Measurements from ENCODE around the gene FBXO40.

FBXO40 gene

DNA sequence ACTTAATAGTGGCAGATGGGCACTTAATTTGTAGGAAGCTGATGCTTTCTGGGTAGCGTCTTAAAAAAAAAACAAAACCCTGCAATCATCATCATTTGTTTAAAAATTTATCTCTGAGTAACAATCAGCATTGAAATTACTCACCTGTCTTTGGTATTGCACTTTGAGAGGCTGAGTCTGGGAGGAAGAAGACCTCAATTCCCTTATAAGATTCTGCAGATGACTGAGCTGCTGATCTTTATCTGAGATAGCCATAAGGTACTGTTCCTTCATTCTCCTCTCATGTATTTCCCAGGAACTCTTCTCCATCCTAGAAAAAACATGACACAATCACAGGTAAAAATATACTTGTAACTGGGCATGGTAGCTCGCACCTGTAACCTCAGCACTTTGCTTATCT is 84.0 kb downstream of the FBXO40 start:
- Mint-ChIP-seq H3K27me3 (no peaks in the 10 kb centered on the region), H3K36me3 (peaks cover 72% of the 10 kb centered on the region), H3K9me3 (no peaks in the 10 kb centered on the region), H3K27ac (no peak overlapping the region), H3K4me3 (no peak overlapping the region), H3K4me1 (no peaks in the 10 kb centered on the region)
- ATAC-seq: no peak
